Osteoblast (primary cell): Measurements from ENCODE around the gene COL4A1. TPM values are rescaled to one million over a fixed set of nuclear protein-coding genes. Genes with fewer than 3 reads are reported as not detected.

Source experiments
- DNase-seq: peaks from one replicate; pipeline ENCODE4 v3.0.0; 2011; ENCODE audit warnings: low spot score, mixed read lengths; ENCODE audit not compliant: insufficient read length; ENCODE audit errors: missing footprints
- H2AFZ ChIP-seq: 2 replicates; pipeline ENCODE4 v1.6.0; 2011; ENCODE audit warnings: mild to moderate bottlenecking, low read length
- H3K27ac ChIP-seq: 2 replicates; pipeline ENCODE4 v1.5.1; 2011; ENCODE audit warnings: mild to moderate bottlenecking, low read depth, low read length, moderate library complexity
- H3K27me3 ChIP-seq: 2 replicates; pipeline ENCODE4 v1.6.0; 2012; ENCODE audit warnings: mild to moderate bottlenecking, control low read depth, inconsistent platforms, low read length, moderate library complexity; ENCODE audit not compliant: insufficient read depth
- H3K36me3 ChIP-seq: 2 replicates; pipeline ENCODE4 v1.5.1; 2011; ENCODE audit warnings: mild to moderate bottlenecking, low read length, control low read depth, moderate library complexity; ENCODE audit not compliant: insufficient read depth
- H3K4me1 ChIP-seq: 2 replicates; pipeline ENCODE4 v1.5.1; 2011; ENCODE audit warnings: mild to moderate bottlenecking, low read length, control low read depth, moderate library complexity; ENCODE audit not compliant: insufficient read depth
- H3K4me2 ChIP-seq: 2 replicates; pipeline ENCODE4 v1.6.0; 2011; ENCODE audit warnings: mild to moderate bottlenecking, low read length; ENCODE audit not compliant: insufficient read depth
- H3K4me3 ChIP-seq: fragments of 200-600 bp; sonication (generic); 3 replicates; pipeline ENCODE4 v1.5.1; 2012; ENCODE audit warnings: mild to moderate bottlenecking, low read length, inconsistent platforms; ENCODE audit not compliant: insufficient read depth
- H3K79me2 ChIP-seq: 2 replicates; pipeline ENCODE4 v1.6.0; 2012; ENCODE audit warnings: mild to moderate bottlenecking, low read length, control low read depth, inconsistent platforms; ENCODE audit not compliant: insufficient read depth
- H3K9me3 ChIP-seq: 2 replicates; pipeline ENCODE4 v1.5.1; 2011; ENCODE audit warnings: low read depth, low read length, control low read depth
- H4K20me1 ChIP-seq: 2 replicates; pipeline ENCODE4 v1.6.0; 2012; ENCODE audit warnings: mild to moderate bottlenecking, low read length, control low read depth; ENCODE audit not compliant: insufficient read depth
- CTCF ChIP-seq: IDR thresholded peaks from 2 replicates; pipeline ENCODE4 v1.5.1; 2011; ENCODE audit warnings: mild to moderate bottlenecking, low read depth, low read length, moderate library complexity; ENCODE audit errors: extremely low read depth
- total RNA-seq: library from RNA; depleted of rRNA; stranded (reverse); fragments of >200 nt; gene quantifications from 2 replicates; pipeline ENCODE4 v1.2.3, GENCODE V29; 2012

COL4A1 gene
- total RNA-seq, 1 donor: 412 TPM

GRCh38 chr13:110106726-110107125, 200.2 kb downstream of the COL4A1 start:
- peaks cover 4% of the 10 kb centered on the region for H3K9me3 ChIP-seq
- no peaks in the 10 kb centered on the region for H3K36me3 ChIP-seq
- no peak overlapping the region for H3K27ac ChIP-seq
- H2AFZ ChIP-seq: peak overlapping the region; percentile 50
- H3K27me3 ChIP-seq: no peaks in the 10 kb centered on the region
- no peak for TF ChIP-seq CTCF
- no peak overlapping the region for H3K4me3 ChIP-seq
- H3K4me1 ChIP-seq: peaks cover 15% of the 10 kb centered on the region
- H4K20me1 ChIP-seq: no peaks in the 10 kb centered on the region
- H3K79me2 ChIP-seq: no peaks in the 10 kb centered on the region
- no peak for DNase-seq
- no peak overlapping the region for H3K4me2 ChIP-seq

GRCh38 chr13:110105136-110105535, 201.8 kb downstream of the COL4A1 start:
- no peak for DNase-seq
- TF ChIP-seq CTCF: no peak
- H2AFZ ChIP-seq: no peak overlapping the region
- no peak overlapping the region for H3K4me2 ChIP-seq
- peaks cover 4% of the 10 kb centered on the region for H3K9me3 ChIP-seq
- H3K27ac ChIP-seq: no peak overlapping the region
- no peaks in the 10 kb centered on the region for H3K36me3 ChIP-seq
- H3K4me1 ChIP-seq: peaks cover 12% of the 10 kb centered on the region
- H3K79me2 ChIP-seq: no peaks in the 10 kb centered on the region
- H3K27me3 ChIP-seq: no peaks in the 10 kb centered on the region
- no peak overlapping the region for H3K4me3 ChIP-seq
- H4K20me1 ChIP-seq: no peaks in the 10 kb centered on the region

- Histone ChIP-seq H3K27me3 (no peaks in the 10 kb centered on the region), H3K27ac (no peak overlapping the region), H3K36me3 (no peaks in the 10 kb centered on the region), H2AFZ (no peak overlapping the region), H3K4me2 (no peak overlapping the region), H4K20me1 (no peaks in the 10 kb centered on the region), H3K4me3 (no peak overlapping the region), H3K79me2 (no peaks in the 10 kb centered on the region), H3K9me3 (peaks cover 4% of the 10 kb centered on the region), H3K4me1 (no peaks in the 10 kb centered on the region)
- DNase-seq: no peak
- no peak for TF ChIP-seq CTCF
Observed at GRCh38 chr13:110103534-110103933, 203.4 kb downstream of the COL4A1 start.

- Histone ChIP-seq H4K20me1 (no peaks in the 10 kb centered on the region), H3K4me3 (no peak overlapping the region), H3K27me3 (no peaks in the 10 kb centered on the region), H3K4me1 (no peaks in the 10 kb centered on the region), H2AFZ (no peak overlapping the region), H3K36me3 (no peaks in the 10 kb centered on the region), H3K79me2 (no peaks in the 10 kb centered on the region), H3K9me3 (peaks cover 4% of the 10 kb centered on the region), H3K4me2 (no peak overlapping the region), H3K27ac (no peak overlapping the region)
- no peak for DNase-seq
- TF ChIP-seq CTCF: no peak
Observed at GRCh38 chr13:110103026-110103425, 203.9 kb downstream of the COL4A1 start.
